Activated CD4-positive, alpha-beta T cell treated with anti-CD3 and anti-CD28 coated beads for 48 hours (primary cell): ENCODE data around the gene ECPAS.
"Not testable (repeated sequence)": the region's sequence is repeated elsewhere in the genome, so short reads cannot be mapped to it uniquely, and the experiment has no call there.

Experiments
- DNase-seq: peaks from one replicate; pipeline ENCODE4 v3.0.0-alpha.2; 2020

Gene ECPAS

GRCh38 chr9:111475195-111475594 is 9.0 kb downstream of the ECPAS start:
- DNase-seq, result no peak

- DNase-seq, result no peak
Observed at GRCh38 chr9:111474385-111474784, 9.8 kb downstream of the ECPAS start.

GRCh38 chr9:111467778-111468367 is 16.3 kb downstream of the ECPAS start:
- no peak for DNase-seq

- DNase-seq, result no peak
Observed at GRCh38 chr9:111463048-111463447, 21.1 kb downstream of the ECPAS start.

- no peak for DNase-seq
Observed at GRCh38 chr9:111458139-111459009, 25.8 kb downstream of the ECPAS start.

GRCh38 chr9:111456529-111456928 is 27.7 kb downstream of the ECPAS start:
- no peak for DNase-seq

GRCh38 chr9:111455638-111456037 is 28.5 kb downstream of the ECPAS start:
- no peak for DNase-seq

GRCh38 chr9:111454751-111455150 is 29.4 kb downstream of the ECPAS start:
- no peak for DNase-seq

- no peak for DNase-seq
Observed at GRCh38 chr9:111451570-111451969, 32.6 kb downstream of the ECPAS start.

GRCh38 chr9:111450124-111450523 is 34.1 kb downstream of the ECPAS start:
- no peak for DNase-seq

GRCh38 chr9:111449705-111450104 is 34.5 kb downstream of the ECPAS start:
- no peak for DNase-seq

- DNase-seq, result not testable (repeated sequence)
Observed at GRCh38 chr9:111445799-111446198, 38.4 kb downstream of the ECPAS start.

- no peak for DNase-seq
Observed at GRCh38 chr9:111443454-111443853, 40.7 kb downstream of the ECPAS start.

GRCh38 chr9:111442360-111443027 is 41.7 kb downstream of the ECPAS start:
- no peak for DNase-seq

GRCh38 chr9:111440226-111440625 is 44.0 kb downstream of the ECPAS start:
- DNase-seq, result no peak

- no peak for DNase-seq
Observed at GRCh38 chr9:111438541-111439235, 45.5 kb downstream of the ECPAS start.

GRCh38 chr9:111436571-111436970 is 47.6 kb downstream of the ECPAS start:
- DNase-seq, result no peak

- no peak for DNase-seq
Observed at GRCh38 chr9:111433082-111433481, 51.1 kb downstream of the ECPAS start.

GRCh38 chr9:111431684-111432083 is 52.5 kb downstream of the ECPAS start:
- DNase-seq, result no peak

GRCh38 chr9:111429175-111429574 is 55.0 kb downstream of the ECPAS start:
- DNase-seq, result no peak

GRCh38 chr9:111427186-111427585 is 57.0 kb downstream of the ECPAS start:
- DNase-seq, result no peak

- DNase-seq, result no peak
Observed at GRCh38 chr9:111423389-111423788, 60.8 kb downstream of the ECPAS start.

- no peak for DNase-seq
Observed at GRCh38 chr9:111414406-111414805, 69.8 kb downstream of the ECPAS start.
